BJ (cell line): ENCODE measurements around the gene PPDPF. TPM values are rescaled to one million over a fixed set of nuclear protein-coding genes. Genes with fewer than 3 reads are reported as not detected.

Experiments
- CTCF ChIA-PET: fragments of 350-600 bp; formaldehyde crosslinking; extraction: SDS; loops from one replicate; lab custom pipeline; 2021; ENCODE audit warnings: antibody characterized with exemption, inconsistent platforms; lab: Yijun Ruan, JAX
- POLR2A ChIA-PET: fragments of 300-600 bp; sonication (Branson Sonifier 250); formaldehyde crosslinking; extraction: SDS; loops from one replicate; lab custom pipeline; 2021; ENCODE audit warnings: antibody characterized with exemption; lab: Charles Lee
- DNase-seq: peaks from one replicate; pipeline ENCODE4 v3.0.0-alpha.2; 2011; ENCODE audit warnings: low read depth
- H3K27me3 ChIP-seq: 2 replicates; pipeline ENCODE4 v1.6.0; 2011; ENCODE audit warnings: low read length; ENCODE audit not compliant: control insufficient read depth, insufficient read depth
- H3K36me3 ChIP-seq: 2 replicates; pipeline ENCODE4 v1.5.1; 2011; ENCODE audit warnings: low read length; ENCODE audit not compliant: control insufficient read depth, insufficient read depth
- H3K4me3 ChIP-seq: 2 replicates; pipeline ENCODE4 v1.5.1; 2011; ENCODE audit warnings: low read depth, mild to moderate bottlenecking, control low read depth, low read length
- CTCF ChIP-seq: IDR thresholded peaks from 2 replicates; pipeline ENCODE4 v1.5.1; 2011; ENCODE audit warnings: low read depth, mild to moderate bottlenecking, control low read depth, inconsistent platforms, low read length, moderate library complexity; ENCODE audit not compliant: insufficient read depth
- polyA plus RNA-seq: library from polyadenylated mRNA; depleted of rRNA; stranded (reverse); fragments of >200 nt; gene quantifications from 2 replicates; pipeline ENCODE4 v1.2.3, GENCODE V29; 2011

Gene PPDPF
- polyA plus RNA-seq, 1 experiment, result 26.9 TPM

- Histone ChIP-seq H3K27me3 (0 out of 2 replicates have a peak, but pooled peaks cover 2% of the 10 kb centered on the region), H3K4me3 (no peak overlapping the region), H3K36me3 (no peaks in the 10 kb centered on the region)
- ChIA-PET POLR2A (interaction anchor here (0.6 kb wide), 1 partner anchor 22 kb away, joined by 3 read pairs; no protein-coding TSS in a partner anchor), CTCF (interaction anchor here (0.6 kb wide), 1 partner anchor 55 kb away, joined by 3 read pairs; no protein-coding TSS in a partner anchor)
- DNase-seq, result no peak
- TF ChIP-seq CTCF, result no peak
These were observed 22.6 kb downstream of the PPDPF start for GRCh38 chr20:63543131-63543530.

- no peak for TF ChIP-seq CTCF
- CTCF ChIA-PET, result interaction anchor here (0.6 to 1.1 kb wide), 4 partner anchors 29 to 431 kb away, joined by 3 read pairs; no protein-coding TSS in a partner anchor
- Histone ChIP-seq H3K27me3 (peaks cover 5% of the 10 kb centered on the region), H3K4me3 (no peak overlapping the region), H3K36me3 (no peaks in the 10 kb centered on the region)
- POLR2A ChIA-PET, result no interaction called here
- DNase-seq, result no peak
These were observed 23.2 kb downstream of the PPDPF start for GRCh38 chr20:63543733-63544132.

GRCh38 chr20:63544241-63544957 lies 23.8 kb downstream of the PPDPF start:
- ChIA-PET CTCF (interaction anchor here (0.8 to 3.0 kb wide), 5 partner anchors 7 to 431 kb away, joined by 3 to 7 read pairs (median 3); partner anchors contain the start of gene PTK6), POLR2A (no interaction called here)
- TF ChIP-seq CTCF, result no peak
- no peaks in the 10 kb centered on the region for H3K36me3 ChIP-seq
- no peak for DNase-seq
- H3K4me3 ChIP-seq, result no peak overlapping the region
- H3K27me3 ChIP-seq, result peaks cover 5% of the 10 kb centered on the region

GRCh38 chr20:63544958-63545516 lies 24.5 kb downstream of the PPDPF start:
- H3K4me3 ChIP-seq, result no peak overlapping the region
- H3K36me3 ChIP-seq, result no peaks in the 10 kb centered on the region
- ChIA-PET CTCF (interaction anchor here (0.9 to 3.0 kb wide), 2 partner anchors 8 to 429 kb away, joined by 5 to 7 read pairs; partner anchors contain the start of gene PTK6), POLR2A (no interaction called here)
- peaks cover 5% of the 10 kb centered on the region for H3K27me3 ChIP-seq
- TF ChIP-seq CTCF, result no peak
- no peak for DNase-seq

- Histone ChIP-seq H3K27me3 (peaks cover 5% of the 10 kb centered on the region), H3K4me3 (no peak overlapping the region), H3K36me3 (no peaks in the 10 kb centered on the region)
- no peak for TF ChIP-seq CTCF
- POLR2A ChIA-PET, result no interaction called here
- DNase-seq, result no peak
- CTCF ChIA-PET, result interaction anchor here (3.0 kb wide), 1 partner anchor 9 kb away, joined by 7 read pairs; the partner anchor contains the start of gene PTK6
These were observed 25.2 kb downstream of the PPDPF start for GRCh38 chr20:63545814-63546213.
